Choroid plexus epithelial cell (primary cell): ENCODE measurements around the gene GLDN.

Experiments used
- DNase-seq: peaks from one replicate; pipeline ENCODE4 v3.0.0-alpha.2; 2010; ENCODE audit warnings: low read depth
- H3K4me3 ChIP-seq: 2 replicates; pipeline ENCODE4 v1.5.1; 2011; ENCODE audit warnings: low read depth, mild to moderate bottlenecking, control low read depth, low read length, moderate library complexity
- TF ChIP-seq, protein P1 (sequence below): conservative IDR thresholded peaks from 2 replicates; pipeline ENCODE4 v1.5.1; 2011; ENCODE audit warnings: low read depth, mild to moderate bottlenecking, control low read depth, inconsistent platforms, low read length, moderate library complexity

The GLDN gene

DNA sequence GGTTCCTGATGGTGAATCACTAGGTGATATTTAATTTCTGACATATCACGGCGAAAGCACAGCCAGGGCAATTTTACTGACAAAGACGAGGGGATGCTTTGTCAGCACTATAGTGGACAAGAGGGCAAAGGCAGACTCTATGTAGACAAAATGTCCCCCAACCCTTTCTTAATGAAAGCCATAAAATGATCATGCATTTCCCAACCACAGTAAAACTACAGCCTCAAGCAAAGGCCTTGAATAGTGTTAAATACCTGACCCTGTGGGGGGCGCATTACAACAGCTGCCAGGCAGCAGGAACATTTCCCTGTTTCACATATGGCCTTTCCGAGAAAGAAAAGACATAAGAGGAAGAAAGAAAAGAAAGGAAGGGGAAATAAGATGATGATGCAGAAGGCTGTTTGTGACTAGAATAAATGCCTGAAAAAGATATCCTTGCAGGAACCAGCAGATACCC is 49.5 kb downstream of the GLDN start:
- TF ChIP-seq, protein P1, sequence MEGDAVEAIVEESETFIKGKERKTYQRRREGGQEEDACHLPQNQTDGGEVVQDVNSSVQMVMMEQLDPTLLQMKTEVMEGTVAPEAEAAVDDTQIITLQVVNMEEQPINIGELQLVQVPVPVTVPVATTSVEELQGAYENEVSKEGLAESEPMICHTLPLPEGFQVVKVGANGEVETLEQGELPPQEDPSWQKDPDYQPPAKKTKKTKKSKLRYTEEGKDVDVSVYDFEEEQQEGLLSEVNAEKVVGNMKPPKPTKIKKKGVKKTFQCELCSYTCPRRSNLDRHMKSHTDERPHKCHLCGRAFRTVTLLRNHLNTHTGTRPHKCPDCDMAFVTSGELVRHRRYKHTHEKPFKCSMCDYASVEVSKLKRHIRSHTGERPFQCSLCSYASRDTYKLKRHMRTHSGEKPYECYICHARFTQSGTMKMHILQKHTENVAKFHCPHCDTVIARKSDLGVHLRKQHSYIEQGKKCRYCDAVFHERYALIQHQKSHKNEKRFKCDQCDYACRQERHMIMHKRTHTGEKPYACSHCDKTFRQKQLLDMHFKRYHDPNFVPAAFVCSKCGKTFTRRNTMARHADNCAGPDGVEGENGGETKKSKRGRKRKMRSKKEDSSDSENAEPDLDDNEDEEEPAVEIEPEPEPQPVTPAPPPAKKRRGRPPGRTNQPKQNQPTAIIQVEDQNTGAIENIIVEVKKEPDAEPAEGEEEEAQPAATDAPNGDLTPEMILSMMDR, result peak; percentile 22
- H3K4me3 ChIP-seq, result no peak overlapping the region
- DNase-seq, result peak; percentile 86

DNA sequence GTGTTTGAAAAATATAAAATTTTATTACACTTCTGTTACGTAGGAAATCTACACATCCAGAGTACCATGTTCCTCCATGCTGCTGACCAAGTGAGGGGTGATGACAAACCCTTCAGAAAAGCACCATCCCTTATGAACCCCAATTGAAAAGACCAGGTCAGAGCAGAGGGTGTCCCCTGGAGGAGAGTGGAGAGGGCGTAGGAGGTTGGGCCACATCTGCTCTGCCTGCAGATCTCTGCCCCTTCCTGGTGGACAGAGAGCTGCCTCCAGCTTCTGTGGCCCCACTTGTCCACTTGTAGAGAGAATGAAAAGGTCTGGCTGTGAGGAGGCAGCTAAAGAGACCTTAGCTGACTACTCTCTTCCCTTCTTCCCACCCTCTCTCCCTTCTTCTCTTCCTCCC is 55.5 kb downstream of the GLDN start:
- no peak for DNase-seq
- TF ChIP-seq, protein P1, result no peak
- no peak overlapping the region for H3K4me3 ChIP-seq

DNA sequence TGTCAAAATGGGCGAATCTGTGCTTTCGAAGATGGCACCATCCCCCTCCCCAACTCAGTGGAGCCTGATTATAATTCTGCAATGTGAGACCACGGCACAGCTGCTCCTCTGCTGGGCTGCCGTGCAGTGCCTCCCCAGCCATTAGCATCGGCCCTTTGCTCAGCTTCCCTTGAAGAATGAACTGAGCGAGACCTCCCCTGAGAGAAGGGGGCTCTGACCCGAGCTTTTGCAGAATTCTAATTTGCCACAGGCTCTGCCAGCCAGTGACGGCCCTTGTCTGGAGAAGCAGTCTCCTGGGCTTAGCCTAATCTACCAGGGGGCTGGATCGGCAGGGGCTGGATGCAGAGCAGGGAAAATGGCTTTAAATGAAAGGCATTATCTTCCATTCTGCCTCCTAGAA is 57.2 kb downstream of the GLDN start:
- H3K4me3 ChIP-seq, result no peak overlapping the region
- no peak for DNase-seq
- TF ChIP-seq, protein P1, result no peak

DNA sequence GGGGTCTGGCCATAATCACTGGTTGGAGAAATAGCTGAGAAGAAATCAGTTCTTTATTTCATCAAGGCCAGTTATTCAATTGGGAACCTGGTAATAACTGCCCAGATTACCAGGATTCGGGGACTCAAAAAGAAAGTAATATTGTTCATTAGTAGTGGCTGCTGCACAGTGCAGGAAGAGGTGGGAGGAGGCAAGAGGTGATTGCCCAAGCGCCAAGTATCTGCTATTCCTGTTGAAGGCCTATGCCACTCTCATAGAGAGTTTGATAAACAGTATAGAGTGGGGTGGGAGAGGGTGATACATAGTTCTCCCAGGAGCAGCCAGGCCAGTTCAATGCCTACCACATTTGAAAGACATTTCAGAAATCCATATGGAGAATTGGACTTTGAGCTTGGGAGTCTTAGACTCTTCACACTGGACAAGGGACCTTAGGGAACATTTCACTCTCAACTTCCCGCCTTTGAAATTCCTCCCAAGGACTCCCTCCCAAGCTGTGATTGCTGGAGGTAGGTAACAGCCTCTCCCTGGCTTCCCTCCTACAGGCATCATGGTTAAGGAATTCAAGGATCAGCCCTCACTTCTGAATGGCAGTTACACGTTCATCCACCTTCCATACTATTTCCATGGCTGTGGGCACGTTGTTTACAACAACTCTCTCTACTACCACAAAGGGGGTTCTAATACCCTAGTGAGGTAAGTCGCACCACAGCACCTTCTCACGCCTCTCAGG is 59.8 kb downstream of the GLDN start:
- H3K4me3 ChIP-seq, result no peak overlapping the region
- DNase-seq, result no peak
- TF ChIP-seq, protein P1, result no peak

DNA sequence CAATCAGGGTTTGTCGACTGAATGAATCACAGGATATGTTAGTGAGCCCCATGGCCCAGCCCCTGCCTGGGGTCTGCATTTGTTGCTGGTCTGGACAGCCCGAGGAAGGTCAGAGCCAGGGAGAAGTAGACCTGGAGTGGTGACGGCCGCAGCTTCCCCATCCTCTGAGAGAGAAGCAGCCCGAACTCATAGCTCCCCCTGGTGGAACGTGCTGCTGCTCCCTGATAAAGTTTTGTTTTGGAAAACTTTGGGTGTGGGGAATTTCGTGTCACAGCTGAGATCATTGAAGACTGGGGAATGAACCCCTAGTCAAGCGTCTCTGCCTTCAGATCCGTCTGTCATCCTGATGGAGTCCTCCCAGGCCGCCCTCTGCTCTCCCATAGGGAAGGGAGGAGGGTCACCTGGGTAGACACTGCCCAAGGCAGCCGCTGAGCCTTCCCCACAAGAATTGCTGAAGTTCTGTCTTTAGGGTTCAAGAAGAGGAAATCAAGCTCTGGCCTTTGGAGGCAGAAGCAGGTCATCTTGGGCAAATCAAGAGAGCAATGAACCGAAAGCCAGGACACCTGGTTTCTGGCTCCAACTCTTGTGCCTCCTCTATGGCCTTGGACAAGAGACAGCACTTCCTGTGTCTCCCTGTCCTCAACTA is 60.5 kb downstream of the GLDN start:
- peak; percentile 65 for DNase-seq
- H3K4me3 ChIP-seq, result no peak overlapping the region
- TF ChIP-seq, protein P1, result peak; percentile 88

DNA sequence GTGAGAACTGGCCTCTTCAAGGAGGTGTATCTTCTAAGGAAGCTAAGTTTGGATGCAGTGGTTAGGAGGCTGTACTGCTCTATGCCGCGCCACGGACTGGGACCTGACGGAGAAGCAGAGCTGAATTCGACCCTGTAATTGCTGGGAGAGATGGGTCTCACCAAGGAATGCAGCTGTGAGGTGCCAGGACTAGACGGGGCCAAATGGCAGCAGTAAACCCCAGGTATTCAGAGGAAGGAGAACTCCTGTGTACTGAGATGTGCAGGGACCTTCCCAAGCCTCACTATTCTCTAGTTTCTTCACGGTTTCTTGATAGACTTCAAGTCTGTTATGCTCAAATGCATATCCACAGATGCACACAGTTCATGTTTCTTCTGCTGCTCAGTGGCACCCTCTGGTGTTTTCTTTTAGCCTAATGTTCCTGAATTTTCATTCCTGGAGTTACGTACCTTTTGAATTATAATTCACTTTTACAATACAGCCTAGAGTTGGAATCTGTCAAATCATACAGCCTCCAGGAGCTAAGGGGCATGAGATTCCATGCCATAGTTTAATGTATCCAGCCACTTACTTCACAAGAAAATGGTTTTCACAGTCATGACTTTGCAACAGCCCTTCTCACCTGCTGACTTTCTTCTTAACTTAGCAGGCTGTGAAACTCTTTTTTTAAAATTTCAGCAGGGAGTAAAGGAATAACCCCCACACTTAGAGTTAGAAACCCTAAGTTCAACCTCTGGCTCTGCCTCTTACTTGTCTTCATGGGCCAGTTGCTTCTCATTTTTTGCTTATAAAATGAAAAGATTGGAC is 61.8 kb downstream of the GLDN start:
- TF ChIP-seq, protein P1, result peak; percentile 74
- H3K4me3 ChIP-seq, result no peak overlapping the region
- DNase-seq, result peak; percentile 82
